Brain microvascular endothelial cell (primary cell): ENCODE measurements around the gene TSPAN32.

Experiments used
- DNase-seq: peaks from one replicate; pipeline ENCODE4 v3.0.0-alpha.2; 2020
- H3K27ac ChIP-seq: fragments of 250-450 bp; sonication (Bioruptor Pico); 2 replicates; pipeline ENCODE4 v1.5.1; 2020; ENCODE audit warnings: mild to moderate bottlenecking, moderate library complexity
- H3K27me3 ChIP-seq: fragments of 250-450 bp; sonication (Bioruptor Pico); replicated peaks from 2 replicates; pipeline ENCODE4 v1.5.1; 2020; ENCODE audit warnings: mild to moderate bottlenecking
- H3K36me3 ChIP-seq: fragments of 250-450 bp; sonication (Bioruptor Pico); replicated peaks from 2 replicates; pipeline ENCODE4 v1.5.1; 2020; ENCODE audit warnings: mild to moderate bottlenecking
- H3K4me3 ChIP-seq: 2 replicates; pipeline ENCODE4 v1.5.1; 2011; ENCODE audit warnings: low read depth, mild to moderate bottlenecking, control low read depth, low read length, moderate library complexity
- in situ Hi-C: cut with HindIII; loops from 2 replicates; pipeline ENCODE4 v1.10.0; 2017; ENCODE audit warnings: low sequenced_read_pairs, low pct_ligation_motif_present
- TF ChIP-seq, protein P1 (sequence below): IDR thresholded peaks from 2 replicates; pipeline ENCODE4 v1.5.1; 2011; ENCODE audit warnings: low read depth, mild to moderate bottlenecking, moderate library complexity, low read length, control low read depth, inconsistent platforms; ENCODE audit errors: missing control alignments

TSPAN32 gene

DNA sequence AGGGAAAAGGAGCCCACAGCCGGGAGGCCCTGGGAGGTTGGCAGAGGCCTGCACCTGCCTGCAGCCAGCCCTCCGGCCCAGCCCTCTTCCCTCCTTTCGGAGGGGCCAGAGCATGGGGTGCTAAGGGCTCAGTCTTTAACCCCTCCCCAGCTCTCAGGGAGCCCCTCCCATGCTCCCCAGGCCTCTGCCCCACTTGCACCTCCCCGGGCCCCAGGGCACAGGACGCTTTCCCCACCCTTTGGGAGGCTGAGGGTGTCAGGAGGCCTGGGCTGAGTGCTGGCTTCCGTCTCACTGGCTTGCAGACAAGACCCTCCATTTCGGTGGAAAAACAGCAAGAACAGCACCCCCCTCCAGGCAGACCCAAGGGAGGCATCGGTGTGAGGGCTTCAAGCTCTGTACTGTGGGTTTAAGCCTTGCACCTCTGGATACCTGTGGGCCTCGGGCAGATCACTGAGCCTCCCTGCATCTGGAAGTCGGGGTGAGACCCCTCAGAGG lies 38.7 kb upstream of the TSPAN32 start:
- in situ Hi-C loops = no loop called here
- Histone ChIP-seq H3K4me3 (no peak overlapping the region), H3K27ac (no peak overlapping the region), H3K36me3 (no peaks in the 10 kb centered on the region), H3K27me3 (peaks cover 9% of the 10 kb centered on the region)
- no peak for DNase-seq
- TF ChIP-seq, protein P1, sequence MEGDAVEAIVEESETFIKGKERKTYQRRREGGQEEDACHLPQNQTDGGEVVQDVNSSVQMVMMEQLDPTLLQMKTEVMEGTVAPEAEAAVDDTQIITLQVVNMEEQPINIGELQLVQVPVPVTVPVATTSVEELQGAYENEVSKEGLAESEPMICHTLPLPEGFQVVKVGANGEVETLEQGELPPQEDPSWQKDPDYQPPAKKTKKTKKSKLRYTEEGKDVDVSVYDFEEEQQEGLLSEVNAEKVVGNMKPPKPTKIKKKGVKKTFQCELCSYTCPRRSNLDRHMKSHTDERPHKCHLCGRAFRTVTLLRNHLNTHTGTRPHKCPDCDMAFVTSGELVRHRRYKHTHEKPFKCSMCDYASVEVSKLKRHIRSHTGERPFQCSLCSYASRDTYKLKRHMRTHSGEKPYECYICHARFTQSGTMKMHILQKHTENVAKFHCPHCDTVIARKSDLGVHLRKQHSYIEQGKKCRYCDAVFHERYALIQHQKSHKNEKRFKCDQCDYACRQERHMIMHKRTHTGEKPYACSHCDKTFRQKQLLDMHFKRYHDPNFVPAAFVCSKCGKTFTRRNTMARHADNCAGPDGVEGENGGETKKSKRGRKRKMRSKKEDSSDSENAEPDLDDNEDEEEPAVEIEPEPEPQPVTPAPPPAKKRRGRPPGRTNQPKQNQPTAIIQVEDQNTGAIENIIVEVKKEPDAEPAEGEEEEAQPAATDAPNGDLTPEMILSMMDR = no peak

- Histone ChIP-seq H3K4me3 (no peak overlapping the region), H3K36me3 (no peaks in the 10 kb centered on the region), H3K27ac (no peak overlapping the region), H3K27me3 (peaks cover 16% of the 10 kb centered on the region)
- in situ Hi-C loops = no loop called here
- DNase-seq = no peak
- TF ChIP-seq, protein P1 = no peak
These were observed 38.0 kb upstream of the TSPAN32 start for GRCh38 chr11:2263724-2264360.

DNA sequence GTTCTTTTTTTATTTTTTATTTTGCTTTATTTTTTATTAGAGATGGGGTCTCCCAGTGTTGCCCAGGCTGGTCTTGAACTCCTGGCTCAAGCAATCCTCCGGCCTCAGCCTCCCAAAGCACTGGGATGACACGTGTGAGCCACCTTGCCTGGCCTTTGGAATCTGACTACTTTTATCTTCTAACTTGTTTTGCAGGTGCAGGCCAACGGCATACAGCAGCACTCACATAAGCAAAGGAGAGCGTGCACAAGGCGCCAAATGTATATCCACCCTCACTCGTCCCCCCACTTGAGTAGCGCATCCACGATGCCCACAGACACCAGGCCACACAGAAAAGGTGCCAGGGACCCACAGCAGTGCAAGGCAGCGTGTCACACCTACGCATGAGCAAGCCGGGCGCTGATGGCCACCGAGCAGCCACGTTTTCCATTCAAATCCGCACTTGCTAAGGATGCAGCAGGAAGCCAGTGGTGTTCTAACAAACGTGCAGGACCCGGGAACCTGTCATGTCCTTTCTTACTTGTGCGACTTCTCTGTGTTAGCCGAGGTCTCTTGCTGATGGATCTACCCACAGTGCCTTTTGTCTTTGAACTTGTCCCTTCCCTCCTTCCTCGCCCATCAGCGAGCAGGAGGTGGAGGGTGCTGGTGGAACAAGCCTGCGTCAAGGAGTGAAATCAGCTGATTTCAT lies 37.3 kb upstream of the TSPAN32 start:
- no peak for DNase-seq
- in situ Hi-C loops = no loop called here

DNA sequence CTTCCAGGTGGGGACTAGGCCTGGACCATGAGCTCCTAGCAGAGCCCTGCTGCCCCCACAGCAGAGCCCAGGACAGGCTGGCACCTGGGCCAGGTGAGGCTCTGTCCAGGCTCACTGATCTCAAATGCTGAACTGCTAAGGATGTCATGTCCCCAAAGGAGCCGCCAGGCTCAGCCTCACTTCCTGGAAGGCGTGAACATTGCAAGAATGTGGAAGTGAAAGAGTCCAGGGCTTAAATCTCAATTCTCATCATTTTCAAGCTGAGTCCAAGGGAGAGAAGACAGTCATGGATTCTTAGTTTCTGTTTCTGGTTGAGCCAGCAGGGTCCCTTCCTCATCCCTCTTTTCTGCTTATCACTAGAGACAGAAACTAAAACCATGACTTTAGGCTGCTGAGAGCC lies 36.4 kb upstream of the TSPAN32 start:
- TF ChIP-seq, protein P1 = no peak
- in situ Hi-C loops = no loop called here
- H3K4me3 ChIP-seq = no peak overlapping the region
- H3K27ac ChIP-seq = no peak overlapping the region
- no peak for DNase-seq
- H3K36me3 ChIP-seq = no peaks in the 10 kb centered on the region
- peaks cover 30% of the 10 kb centered on the region for H3K27me3 ChIP-seq

More for the DNA sequence above, 37.3 kb upstream of the TSPAN32 start:
- H3K27ac ChIP-seq = no peak overlapping the region
- no peaks in the 10 kb centered on the region for H3K36me3 ChIP-seq
- TF ChIP-seq, protein P1 = no peak
- H3K27me3 ChIP-seq = peaks cover 22% of the 10 kb centered on the region
- no peak overlapping the region for H3K4me3 ChIP-seq

DNA sequence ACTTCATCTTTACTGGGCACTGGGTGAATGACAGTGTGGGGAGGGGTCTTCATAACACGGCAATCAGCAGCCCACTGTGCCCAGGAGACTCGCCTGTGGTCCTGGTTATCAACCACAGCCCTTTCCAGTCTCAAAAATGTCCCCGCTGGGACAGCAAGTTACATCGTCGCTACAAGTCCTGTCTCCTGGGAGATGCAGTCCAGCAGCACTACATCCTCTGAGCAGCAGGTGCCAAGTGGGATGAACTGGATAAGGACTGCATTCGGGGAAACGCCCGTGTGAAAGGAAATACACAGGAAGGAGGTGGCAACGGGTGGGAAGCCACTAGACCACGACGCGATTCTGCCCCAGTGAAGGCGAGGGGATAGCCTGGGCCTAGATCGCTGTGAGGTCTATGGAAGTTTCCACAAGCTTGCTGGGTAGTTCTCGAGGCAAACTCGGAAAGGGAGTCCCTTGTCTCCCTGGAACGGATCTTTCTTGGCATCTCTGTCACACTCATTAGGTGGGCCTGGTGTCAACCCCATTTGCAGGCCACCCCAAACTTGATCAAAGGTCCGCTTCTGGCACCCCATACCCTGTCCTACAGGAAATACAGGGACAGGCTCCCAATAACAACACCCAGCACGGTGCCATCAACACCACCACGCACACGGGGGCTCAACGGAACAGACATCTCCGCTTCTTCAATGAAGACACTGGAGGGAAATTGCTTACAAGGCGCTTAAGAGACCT lies 35.8 kb upstream of the TSPAN32 start:
- in situ Hi-C loops = no loop called here
- Histone ChIP-seq H3K27ac (no peak overlapping the region), H3K4me3 (no peak overlapping the region), H3K27me3 (peaks cover 36% of the 10 kb centered on the region), H3K36me3 (no peaks in the 10 kb centered on the region)
- TF ChIP-seq, protein P1 = no peak
- DNase-seq = no peak
